ENCODE measurements around the gene RAB37. TPM values are rescaled to one million over a fixed set of nuclear protein-coding genes. Genes with fewer than 3 reads are reported as not detected.

RAB37 gene
- total RNA-seq, 1 experiment from 2014 or later, result 8.9 TPM

GRCh38 chr17:74703311-74703710, 33.7 kb upstream of the RAB37 start:
- peaks cover 11% of the 10 kb centered on the region for H3K27me3 Mint-ChIP-seq (ENCODE audit: low read depth)
- ATAC-seq (no peak), DNase-seq (ENCODE audit: low spot score) (no peak)
- CTCF ChIA-PET, result interaction anchor here (1.0 kb wide), 1 partner anchor 33 kb away, joined by 5 read pairs; no protein-coding TSS in a partner anchor
- POLR2A ChIA-PET, result no interaction called here
- H3K9me3 Mint-ChIP-seq, result peaks cover 6% of the 10 kb centered on the region; the same call in 1 of the 2 replicates
- H3K27ac Mint-ChIP-seq, result no peak overlapping the region
- H3K4me1 Mint-ChIP-seq, result no peaks in the 10 kb centered on the region
- H3K4me3 Mint-ChIP-seq, result no peak overlapping the region
- H3K36me3 Mint-ChIP-seq, result no peaks in the 10 kb centered on the region
- TF ChIP-seq ARID4B (CRISPR knock-in tag; IDR thresholded peaks at IDR 0.05; ENCODE audit: borderline replicate concordance) (no peak), CBFB (CRISPR knock-in tag; IDR thresholded peaks at IDR 0.05; ENCODE audit: low read depth) (no peak), ELF4 (CRISPR knock-in tag; IDR thresholded peaks at IDR 0.05; ENCODE audit: low read depth) (no peak), ZNF138 (CRISPR knock-in tag; conservative IDR thresholded peaks at IDR 0.05) (no peak), IRF2 (CRISPR knock-in tag; IDR thresholded peaks at IDR 0.05; ENCODE audit: borderline replicate concordance, low read depth) (no peak), GRHL2 (CRISPR knock-in tag; IDR thresholded peaks at IDR 0.05; ENCODE audit: insufficient replicate concordance, severe bottlenecking) (no peak), NR1H2 (CRISPR knock-in tag; IDR thresholded peaks at IDR 0.05) (no peak), ZNF396 (CRISPR knock-in tag; IDR thresholded peaks at IDR 0.05; ENCODE audit: borderline replicate concordance) (no peak), JAZF1 (CRISPR knock-in tag; IDR thresholded peaks at IDR 0.05) (no peak)

- TF ChIP-seq ZBTB21 (CRISPR knock-in tag; IDR thresholded peaks at IDR 0.05; ENCODE audit: borderline replicate concordance) (no peak), PREB (CRISPR knock-in tag; IDR thresholded peaks at IDR 0.05; ENCODE audit: borderline replicate concordance) (no peak)
- peaks cover 6% of the 10 kb centered on the region; the same call in 1 of the 2 replicates for H3K9me3 Mint-ChIP-seq
- ATAC-seq (no peak), DNase-seq (ENCODE audit: low spot score) (no peak)
- ChIA-PET POLR2A (no interaction called here), CTCF (interaction anchor here (0.5 to 0.6 kb wide), 2 partner anchors 25 to 336 kb away, joined by 3 to 4 read pairs; no protein-coding TSS in a partner anchor)
- no peaks in the 10 kb centered on the region for H3K4me1 Mint-ChIP-seq
- H3K36me3 Mint-ChIP-seq, result no peaks in the 10 kb centered on the region
- no peak overlapping the region for H3K4me3 Mint-ChIP-seq
- no peak overlapping the region for H3K27ac Mint-ChIP-seq
- peaks cover 11% of the 10 kb centered on the region for H3K27me3 Mint-ChIP-seq (ENCODE audit: low read depth)
Measured at GRCh38 chr17:74704544-74704943, 32.5 kb upstream of the RAB37 start.

- ChIA-PET POLR2A (no interaction called here), CTCF (interaction anchor here (1.6 kb wide), 1 partner anchor 54 kb away, joined by 7 read pairs; no protein-coding TSS in a partner anchor)
- Mint-ChIP-seq H3K36me3 (no peaks in the 10 kb centered on the region), H3K4me3 (no peak overlapping the region), H3K9me3 (peaks cover 6% of the 10 kb centered on the region; the same call in 1 of the 2 replicates), H3K27ac (no peak overlapping the region), H3K27me3 (ENCODE audit: low read depth) (no peaks in the 10 kb centered on the region; the same call in none of the 2 replicates), H3K4me1 (no peaks in the 10 kb centered on the region)
- ATAC-seq, result no peak
- DNase-seq (ENCODE audit: low spot score), result no peak
- TF ChIP-seq CDX4 (CRISPR knock-in tag; IDR thresholded peaks at IDR 0.05; ENCODE audit: borderline replicate concordance), result no peak
- TF ChIP-seq FOXP4 (CRISPR knock-in tag; IDR thresholded peaks at IDR 0.05), result no peak
- no peak for TF ChIP-seq GABPB1 (CRISPR knock-in tag; IDR thresholded peaks at IDR 0.05)
- TF ChIP-seq ZBTB21 (CRISPR knock-in tag; IDR thresholded peaks at IDR 0.05; ENCODE audit: borderline replicate concordance), result no peak
- no peak for TF ChIP-seq ATF6 (CRISPR knock-in tag; IDR thresholded peaks at IDR 0.05)
- no peak for TF ChIP-seq TEAD1 (CRISPR knock-in tag; IDR thresholded peaks at IDR 0.05)
- no peak for TF ChIP-seq ATF1 (CRISPR knock-in tag; IDR thresholded peaks at IDR 0.05)
- TF ChIP-seq E2F1 (CRISPR knock-in tag; IDR thresholded peaks at IDR 0.05), result no peak
Measured at GRCh38 chr17:74711058-74711824, 25.8 kb upstream of the RAB37 start.

Data from WTC11 (cell line).